Gastroesophageal sphincter (tissue), 3 donors: ENCODE measurements around the gene SFI1.

Source experiments
- POLR2AphosphoS5 ChIP-seq: sonication (generic); formaldehyde crosslinking; IDR thresholded peaks from one replicate; pipeline ENCODE4 v1.6.1; 2017; ENCODE audit warnings: antibody characterized with exemption
- TF ChIP-seq, protein P1 (sequence below), 4 experiments: fragments of 200-600 bp in 2 of 4; fragments of 450-650 bp in 2 of 4; sonication (generic) in 1 of 4; IDR thresholded peaks; one replicate each; pipeline ENCODE4 v1.5.1; 2017 to 2019; ENCODE audit warnings: antibody characterized with exemption in 4 of 4, mild to moderate bottlenecking in 2 of 4, moderate library complexity in 2 of 4

DNA sequence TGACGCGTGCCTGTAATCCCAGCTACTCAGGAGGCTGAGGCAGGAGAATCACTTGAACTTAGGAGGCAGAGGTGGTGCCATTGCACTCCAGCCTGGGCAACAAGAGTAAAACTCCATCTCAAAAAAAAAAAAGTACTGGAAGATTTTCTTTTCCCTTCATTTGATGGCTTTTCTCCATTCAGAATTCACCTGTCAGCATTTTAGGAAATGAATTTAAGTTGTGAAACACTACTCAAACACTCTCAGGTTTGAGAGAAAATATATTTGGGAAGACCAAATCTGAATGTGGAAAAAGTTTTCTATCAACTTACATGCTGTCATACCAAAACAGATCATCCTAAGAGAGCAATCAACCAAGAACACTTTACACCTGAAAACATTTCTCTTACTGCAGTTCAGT is 9.4 kb upstream of the SFI1 start:
- TF ChIP-seq POLR2AphosphoS5: no peak
- TF ChIP-seq, protein P1, sequence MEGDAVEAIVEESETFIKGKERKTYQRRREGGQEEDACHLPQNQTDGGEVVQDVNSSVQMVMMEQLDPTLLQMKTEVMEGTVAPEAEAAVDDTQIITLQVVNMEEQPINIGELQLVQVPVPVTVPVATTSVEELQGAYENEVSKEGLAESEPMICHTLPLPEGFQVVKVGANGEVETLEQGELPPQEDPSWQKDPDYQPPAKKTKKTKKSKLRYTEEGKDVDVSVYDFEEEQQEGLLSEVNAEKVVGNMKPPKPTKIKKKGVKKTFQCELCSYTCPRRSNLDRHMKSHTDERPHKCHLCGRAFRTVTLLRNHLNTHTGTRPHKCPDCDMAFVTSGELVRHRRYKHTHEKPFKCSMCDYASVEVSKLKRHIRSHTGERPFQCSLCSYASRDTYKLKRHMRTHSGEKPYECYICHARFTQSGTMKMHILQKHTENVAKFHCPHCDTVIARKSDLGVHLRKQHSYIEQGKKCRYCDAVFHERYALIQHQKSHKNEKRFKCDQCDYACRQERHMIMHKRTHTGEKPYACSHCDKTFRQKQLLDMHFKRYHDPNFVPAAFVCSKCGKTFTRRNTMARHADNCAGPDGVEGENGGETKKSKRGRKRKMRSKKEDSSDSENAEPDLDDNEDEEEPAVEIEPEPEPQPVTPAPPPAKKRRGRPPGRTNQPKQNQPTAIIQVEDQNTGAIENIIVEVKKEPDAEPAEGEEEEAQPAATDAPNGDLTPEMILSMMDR (IDR thresholded peaks at IDR 0.05): no peak
